Anterior cingulate cortex (tissue), 58 donors: ENCODE data around the gene GLI2.
A peak's percentile ranks its signal among the peaks of the same experiment; 100 is the strongest.

Source experiments
- DNase-seq, 58 donors: peaks; one replicate each; lab custom pipeline; 2025; lab: John Stamatoyannopoulos, UW

Gene GLI2

DNA sequence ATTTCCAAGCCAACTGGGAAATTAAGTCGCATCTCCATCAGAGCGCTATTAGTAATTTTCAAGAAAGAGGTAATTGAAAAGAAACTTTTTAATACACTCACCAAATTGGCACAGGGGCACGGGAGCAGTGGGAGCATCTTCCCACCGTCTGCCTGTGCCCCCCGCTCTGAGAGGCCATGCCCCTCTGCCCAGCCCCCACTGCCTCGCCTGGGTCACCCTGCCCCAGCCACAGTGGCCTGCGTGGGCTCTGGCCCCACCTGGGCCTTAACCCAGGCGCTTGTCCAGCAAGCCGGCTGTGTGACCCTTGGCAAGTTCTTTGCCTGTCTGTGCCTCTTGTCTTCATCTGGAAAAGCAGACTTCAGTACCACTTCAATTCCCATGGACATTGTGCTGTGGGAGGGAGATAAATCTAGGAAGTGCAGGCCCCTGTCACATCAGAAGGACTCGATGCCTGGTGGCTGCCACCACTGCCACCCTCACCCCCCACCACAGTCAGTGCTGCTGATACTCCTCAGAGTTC lies 31.9 kb downstream of the GLI2 start:
- no peak for DNase-seq

DNA sequence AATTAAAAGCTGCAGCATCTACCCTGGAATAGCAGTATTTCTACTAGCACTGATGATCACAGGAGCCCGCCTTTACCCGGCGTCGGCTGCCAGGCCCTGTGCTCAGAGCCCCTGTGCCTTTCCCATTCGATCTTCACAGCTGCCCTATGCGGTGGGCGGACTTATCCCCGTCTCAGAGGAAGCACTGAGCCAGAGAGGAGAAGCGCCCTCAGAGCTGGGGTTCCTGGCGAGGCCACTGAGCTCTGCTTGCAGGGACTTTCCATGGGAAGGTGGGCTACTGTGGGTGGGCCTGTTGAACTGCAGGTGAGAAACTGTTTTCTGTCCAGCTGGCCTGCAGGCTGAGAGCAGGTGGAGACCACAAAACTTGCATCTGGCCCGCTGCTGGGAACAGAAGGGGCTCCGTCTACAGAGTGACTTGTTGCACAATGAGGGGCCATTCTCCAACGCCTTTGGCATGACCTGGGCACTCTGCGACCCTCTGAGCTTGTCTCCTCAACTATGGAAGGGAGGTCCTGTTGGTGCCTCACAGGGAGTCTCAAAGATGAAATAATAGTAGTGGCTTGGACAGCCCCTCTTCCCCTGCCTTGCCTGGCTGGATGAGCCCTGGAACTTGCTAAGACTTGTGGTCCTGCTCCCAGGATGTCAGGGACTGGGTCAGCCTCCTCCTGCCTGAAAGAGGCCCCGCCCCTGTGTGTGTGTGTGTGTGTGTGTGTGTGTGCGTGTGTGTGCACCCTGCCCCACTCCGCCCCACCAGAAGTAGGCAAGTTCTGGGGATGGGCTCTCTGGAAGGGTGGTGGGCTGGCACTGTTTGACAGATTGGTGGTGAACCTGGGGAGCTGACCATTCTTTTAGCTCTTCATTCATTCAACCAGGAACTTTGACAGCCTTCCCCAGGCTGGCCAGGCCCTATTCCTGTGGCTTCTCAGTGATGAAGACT lies 32.7 kb downstream of the GLI2 start:
- DNase-seq = no peak

DNA sequence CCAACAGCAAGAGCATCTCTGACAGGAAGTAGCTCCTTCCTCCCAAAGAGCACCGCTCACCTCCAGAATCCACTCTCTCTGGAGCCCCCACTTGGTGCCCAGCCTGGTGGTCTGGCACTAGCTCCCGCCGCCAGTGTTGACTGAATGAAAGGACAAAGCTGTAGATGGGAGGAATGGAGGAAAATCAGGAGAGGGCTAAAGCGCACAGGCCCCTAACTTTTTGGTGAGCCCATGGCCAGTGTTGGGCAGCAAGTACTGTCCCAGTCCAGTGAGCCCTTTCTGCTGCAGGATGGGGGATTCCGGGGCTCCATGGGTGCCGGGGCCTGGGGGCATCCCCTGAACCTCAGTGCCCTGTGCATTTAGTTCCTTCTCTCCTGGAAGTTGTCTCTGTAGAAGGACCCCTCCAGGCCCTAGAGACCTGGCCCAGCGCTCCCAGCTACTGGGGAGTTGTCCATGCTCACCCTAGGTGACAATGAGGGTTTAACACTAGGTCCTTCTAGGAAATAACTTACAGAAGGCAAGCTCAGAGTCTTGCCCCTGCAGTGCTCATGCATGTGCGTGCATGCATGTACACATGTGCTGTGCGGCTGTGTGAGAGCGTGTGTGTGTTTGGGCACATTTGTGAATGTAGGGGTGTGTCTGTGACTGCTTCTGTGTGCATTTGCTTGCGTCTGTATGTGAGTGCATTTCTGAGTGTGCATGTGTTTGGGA lies 33.6 kb downstream of the GLI2 start:
- DNase-seq = no peak

DNA sequence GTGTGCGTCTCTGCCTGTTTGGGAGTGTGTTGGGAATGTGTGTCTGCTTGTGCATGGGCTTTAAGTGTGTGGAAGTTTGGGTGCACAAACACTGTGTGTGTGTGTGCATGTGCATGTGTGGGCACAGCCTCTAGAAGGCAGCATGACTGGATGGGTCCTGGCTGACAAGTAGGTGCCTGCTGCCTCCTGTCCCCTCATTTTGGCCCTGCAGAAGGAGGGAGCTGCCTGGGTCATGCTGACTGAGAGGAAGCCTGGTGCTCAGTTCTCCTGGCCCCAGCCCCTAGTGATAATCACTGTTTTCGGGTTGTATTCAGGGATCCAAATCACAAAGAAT lies 34.1 kb downstream of the GLI2 start:
- DNase-seq = no peak

DNA sequence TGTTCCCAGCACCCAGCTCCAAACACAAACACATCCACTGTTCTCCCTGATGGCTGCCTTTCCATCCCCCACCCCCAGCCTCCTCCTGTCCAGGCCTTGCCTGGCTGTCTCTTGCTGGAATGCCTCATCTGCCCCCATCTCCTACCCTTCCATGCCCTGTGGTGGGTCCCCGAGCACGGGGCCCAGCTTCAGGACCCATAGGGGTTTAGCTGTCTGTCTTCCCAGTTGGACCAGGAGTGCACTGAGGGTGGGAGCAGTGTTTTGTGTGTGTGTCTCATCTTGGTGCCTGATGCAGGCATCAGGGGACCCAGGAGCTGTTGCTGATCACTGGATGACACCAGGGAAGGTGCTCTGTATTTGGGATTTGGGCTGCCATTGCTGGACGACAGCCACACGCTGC lies 34.5 kb downstream of the GLI2 start:
- no peak for DNase-seq

DNA sequence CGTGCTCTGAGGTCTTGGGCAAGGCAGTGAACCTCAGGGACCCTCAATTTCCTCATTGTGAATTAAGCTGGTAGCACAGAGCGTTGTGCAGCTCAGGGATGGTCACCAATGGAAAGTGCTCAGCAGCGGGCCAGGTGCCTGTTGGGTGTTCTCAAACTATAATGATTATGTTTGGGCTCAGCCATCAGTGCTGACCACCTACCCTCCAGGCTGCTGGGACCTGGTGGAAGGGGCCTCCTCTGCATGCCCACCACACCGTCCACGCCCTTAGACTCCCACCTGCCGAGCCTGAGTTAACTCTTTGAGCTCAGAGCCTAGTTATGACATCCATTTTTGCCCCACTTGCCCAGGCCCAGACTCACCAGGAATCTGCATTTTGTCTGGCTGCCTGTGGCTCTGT lies 35.0 kb downstream of the GLI2 start:
- DNase-seq = no peak

DNA sequence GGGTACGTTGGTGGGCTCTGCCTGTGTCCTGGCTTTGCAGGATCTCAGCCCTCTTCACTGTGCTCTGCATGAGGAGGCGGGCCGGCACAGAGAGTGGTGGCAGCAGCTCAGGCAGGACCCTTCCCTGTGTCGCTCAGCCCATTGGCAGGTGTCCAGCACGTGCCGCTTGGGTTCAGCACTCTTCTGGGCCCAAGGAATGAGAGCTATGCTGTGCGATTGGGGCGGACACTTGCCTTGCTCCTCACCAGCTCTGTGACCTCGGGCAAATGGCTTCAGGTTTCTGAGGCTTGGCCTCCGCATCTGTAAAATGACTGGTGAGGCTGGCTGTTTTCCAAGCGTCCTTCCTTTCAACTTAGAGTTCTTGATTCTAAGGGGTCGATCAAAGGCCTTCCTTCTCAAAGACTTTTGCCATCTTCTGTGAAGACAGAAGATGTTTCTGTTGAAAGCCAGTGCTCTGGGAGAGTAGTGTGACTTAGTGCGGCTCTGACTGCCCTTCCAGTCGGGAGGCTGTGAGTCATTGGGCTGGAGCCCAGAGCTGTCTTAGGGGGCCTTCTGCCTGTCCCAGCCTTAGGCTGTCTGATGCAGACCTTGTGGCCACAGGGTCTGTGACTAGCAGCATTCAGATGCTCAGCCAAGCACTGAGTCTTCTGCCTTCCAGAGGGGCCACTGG lies 35.6 kb downstream of the GLI2 start:
- DNase-seq = no peak

DNA sequence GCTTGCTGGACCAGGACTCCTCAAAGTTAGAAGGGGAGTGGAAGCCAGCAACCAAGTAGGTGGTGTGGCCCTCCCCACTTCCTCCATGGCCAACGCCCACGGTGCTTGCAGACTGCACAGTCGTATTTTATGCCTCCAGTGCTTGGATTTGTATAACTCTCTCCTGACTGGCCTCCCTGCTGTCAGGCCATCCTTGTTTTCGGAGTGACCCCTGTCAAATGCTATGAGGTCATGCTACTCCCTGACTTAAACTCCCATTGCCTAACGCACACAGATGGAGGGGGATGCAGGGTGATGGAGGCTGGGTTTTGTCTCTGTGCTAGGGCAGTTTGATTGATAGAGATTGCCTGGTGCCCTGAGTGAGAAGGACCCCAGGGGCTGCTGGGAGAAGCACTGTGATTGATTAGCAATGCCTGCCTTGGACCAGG lies 36.1 kb downstream of the GLI2 start:
- DNase-seq = no peak

DNA sequence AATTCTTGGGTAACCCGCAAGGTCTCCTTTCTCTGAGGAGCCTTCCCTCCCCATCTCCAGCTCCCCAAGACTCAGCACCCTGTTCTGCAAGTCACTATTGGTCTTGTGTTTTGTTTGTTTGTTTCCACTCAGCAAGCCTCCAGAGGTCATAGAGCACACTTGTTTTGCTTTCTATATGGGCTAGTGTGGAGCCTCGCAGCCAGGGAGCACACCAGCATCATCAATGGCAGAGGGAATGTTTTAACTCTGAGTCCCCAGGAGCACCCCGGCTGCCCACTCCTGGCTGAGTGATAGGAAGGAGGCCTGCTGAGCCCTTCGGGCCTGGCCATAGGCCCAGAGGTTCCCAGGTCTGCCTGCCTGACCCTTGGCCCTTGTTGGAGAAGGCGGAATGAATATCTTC lies 36.6 kb downstream of the GLI2 start:
- DNase-seq = no peak

DNA sequence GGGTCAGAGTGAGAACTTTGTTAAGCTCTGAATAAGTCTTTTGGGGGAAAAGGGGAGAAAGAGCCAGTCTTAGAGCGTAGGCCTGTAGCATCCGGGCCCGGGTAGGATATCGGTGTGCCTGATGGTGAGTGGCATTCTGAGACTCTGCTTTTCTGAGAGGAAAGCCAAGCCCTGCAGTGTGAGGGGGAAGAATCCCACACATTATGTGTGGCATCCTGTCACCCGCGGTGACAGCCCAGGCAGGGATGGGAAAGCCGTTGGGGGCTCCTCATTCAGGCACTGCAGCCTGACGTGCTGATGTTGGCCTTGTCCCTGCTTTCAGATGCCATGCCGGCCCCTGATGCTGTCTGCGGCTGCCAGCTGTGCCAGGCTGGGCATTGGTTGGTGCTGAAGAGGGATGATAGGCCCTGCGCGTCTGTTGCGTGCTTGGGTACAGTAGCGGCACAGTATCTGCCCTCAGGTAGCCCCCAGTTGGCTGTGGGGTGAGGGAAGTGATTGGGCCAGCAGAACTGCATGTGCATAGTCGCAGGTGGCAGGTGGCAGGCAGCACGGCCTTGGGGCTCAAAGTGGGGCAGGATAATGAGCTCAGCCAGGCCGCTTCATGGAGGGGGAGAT lies 37.6 kb downstream of the GLI2 start:
- no peak for DNase-seq

DNA sequence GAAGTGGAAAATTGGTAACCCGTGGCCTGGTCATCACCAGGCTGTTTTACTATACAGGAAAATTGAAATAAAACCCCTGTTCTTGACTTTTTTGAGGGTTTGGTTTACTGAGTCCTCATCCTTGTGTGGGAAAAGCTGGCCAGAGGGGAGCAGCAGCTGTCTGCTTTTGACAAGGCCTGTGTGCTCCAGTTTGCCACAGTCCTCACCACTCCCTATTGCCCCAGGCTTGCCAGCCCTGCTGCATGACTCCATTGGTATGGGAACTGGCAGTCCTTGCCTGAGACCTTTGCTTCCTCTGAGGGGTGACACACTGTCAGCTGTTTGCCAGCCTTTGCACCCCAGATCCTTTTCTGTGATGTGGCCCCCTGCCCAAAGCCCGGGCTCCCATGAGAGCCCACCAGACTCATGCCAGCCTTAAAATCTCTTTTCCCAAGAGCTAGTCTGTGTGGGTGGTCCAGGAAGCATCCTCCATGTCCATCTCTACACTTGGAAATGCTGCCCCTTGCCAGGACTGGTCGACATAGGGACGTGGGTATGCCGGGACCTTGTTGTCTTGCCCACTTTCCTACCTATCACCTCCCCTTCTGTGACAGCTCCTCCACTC lies 39.0 kb downstream of the GLI2 start:
- DNase-seq = no peak

DNA sequence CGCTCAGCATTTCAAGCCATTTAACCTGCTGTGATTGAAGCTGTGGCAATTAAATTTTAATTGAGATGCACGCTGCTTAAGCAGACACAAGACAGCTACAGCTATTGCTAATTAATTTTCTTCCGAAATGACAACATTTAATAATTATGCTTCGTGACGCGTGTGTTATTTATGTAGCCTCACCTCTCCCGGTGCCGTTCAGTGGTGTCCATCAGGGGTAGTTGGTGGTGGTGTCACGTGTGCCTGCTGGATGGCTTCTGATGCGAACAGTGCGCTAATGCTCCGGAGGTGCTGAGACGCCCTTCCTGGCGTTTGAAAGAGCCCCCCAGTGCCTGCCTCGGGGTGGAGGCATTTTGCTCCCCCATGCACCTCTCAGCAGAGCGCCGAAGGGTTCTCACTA lies 39.5 kb downstream of the GLI2 start:
- DNase-seq = no peak

DNA sequence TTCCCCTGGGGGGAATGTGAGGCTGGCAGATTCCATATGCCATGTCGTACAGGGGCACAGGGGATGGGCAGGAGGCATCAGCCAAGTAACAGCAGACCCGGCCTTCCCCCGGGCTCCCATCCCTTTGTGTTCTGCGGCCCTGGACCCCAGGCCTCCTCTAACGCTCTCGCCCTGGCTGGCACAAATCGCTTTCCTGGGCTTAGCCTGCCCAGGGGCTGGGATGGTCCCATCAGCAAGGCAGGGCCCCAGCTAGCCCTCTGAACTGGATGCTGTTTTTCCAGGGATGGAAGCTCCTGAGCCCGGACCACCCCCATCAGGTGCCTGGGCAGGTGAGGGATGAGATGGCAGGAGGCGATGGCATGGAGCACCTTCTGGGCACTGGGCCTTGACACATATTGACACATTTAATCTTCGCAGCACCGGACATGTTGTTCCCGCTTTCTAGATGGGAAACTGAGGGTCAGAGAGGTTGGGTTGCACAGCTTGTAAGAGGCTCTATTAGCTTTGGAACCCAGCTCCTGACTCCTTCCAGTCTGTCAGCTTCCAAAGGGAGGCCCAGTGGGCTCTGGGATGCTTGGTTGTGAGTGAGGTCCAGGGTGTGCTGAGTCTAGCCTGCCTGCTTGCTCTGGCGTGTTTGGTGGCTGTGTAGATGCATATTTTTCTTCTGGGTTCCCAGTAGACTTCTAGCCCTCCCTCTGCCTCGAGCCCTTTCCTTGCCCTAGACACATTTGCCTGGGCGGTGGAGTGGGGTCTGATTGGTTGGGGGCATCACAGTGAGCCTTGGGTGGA lies 40.3 kb downstream of the GLI2 start:
- no peak for DNase-seq

DNA sequence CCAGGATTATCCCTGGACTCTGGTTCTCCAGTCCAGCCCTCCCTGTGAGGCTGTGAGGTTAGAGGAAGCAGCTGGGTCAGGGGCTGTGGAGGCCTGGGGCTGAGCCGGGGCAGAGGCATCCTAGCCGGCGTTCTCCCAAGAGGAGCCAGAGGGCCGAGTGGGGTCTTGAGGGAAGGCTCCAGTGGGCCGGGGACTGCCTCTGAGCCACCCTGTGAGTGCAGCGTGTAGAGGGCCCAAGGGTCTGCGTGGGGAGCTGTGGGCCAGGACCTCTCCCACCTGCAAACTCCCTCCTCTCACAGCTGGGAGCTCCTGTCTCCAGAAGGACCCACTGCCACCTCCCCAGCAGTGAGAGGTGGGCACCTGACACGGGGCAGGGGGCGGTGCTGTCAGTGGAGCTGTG lies 41.0 kb downstream of the GLI2 start:
- DNase-seq = no peak

DNA sequence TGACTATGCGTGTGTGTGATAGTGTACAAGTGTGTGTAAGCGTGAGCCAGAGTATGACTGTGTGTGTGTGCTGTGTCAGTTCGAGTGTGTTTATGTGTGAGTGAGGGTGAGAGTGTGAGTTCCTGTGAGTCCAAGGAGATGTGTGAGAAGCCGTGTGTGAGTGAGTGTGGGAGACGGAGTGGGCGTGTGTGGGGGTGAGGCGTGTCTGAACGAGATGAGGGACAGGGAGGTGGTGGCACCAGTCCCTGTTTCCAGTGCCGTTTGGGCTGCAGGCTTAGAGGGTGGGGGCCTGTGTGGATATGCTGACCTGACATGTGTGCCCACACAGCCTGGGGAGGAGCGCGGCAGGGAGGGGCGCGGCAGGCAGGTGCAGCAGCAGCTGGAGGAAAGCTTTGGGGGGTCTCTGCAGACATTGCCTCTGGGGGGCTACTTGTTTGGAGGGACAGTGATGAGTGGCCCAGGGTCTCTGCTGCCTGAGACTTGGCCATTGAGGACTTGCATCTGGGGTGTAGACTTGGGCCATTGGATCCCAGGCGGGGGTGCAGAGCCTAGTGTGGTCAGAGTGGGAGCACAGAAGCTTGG lies 41.6 kb downstream of the GLI2 start:
- no peak for DNase-seq

DNA sequence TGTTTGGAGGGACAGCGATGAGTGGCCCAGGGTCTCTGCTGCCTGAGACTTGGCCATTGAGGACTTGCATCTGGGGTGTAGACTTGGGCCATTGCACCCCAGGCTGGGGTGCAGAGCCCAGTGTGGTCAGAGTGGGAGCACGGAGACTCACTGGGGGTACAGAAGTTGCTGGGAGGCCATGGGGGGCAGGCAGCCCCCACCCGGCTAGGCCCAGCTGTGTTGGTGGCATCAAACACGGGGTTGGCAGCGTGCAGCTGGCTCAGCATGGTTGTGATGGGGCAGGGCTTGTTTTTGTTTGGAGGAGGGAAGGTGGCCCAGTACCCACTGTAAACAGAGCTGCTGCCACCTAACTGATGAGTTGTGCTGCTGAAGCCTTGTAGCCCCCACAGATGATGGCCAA lies 42.1 kb downstream of the GLI2 start:
- no peak for DNase-seq

DNA sequence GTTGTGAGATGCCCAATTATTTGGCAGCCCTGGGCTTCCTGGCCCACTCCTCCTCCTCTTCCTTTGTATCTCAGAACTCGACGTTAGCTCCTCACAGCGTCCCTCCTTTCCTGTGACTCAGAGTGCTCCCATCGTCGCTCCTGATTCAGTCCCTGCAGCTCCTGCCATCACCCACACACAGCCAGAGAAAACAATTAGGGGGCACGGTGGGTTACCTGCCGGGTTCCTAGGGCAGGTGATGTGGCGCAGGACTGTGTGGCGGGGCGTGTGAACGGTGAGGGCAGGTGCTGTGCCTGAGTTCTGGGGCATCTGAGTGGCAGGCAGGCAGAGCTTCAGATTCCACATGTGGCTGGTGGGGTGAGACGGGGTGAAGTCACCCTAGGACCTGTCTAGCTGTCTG lies 42.6 kb downstream of the GLI2 start:
- no peak for DNase-seq

DNA sequence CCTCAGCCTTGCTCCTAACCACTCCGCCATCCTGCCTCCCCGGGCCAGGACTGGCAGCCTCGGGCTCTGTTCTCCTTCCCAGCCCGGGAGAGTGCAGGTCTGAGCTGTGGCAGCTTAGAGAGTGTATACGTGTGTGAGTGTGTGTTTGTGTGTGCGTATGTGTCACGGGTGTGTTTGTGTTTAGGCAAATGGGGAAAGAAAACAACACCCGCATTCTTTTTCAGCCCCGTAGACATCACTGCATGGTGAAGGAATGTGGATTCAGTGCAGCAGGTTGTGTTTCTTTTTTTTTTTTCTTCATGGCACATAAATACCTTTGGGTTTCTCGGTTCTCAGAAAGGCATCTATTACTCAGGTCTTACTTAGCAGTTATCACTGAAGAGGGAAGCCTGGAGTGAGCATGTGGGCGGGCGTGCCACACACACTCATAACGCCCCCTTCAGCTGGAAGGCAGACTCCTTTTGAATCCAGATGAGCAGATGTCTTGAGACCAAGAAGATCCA lies 44.2 kb downstream of the GLI2 start:
- peak in 22 of 58 donors; percentile 4 to 65 (median 26) for DNase-seq

DNA sequence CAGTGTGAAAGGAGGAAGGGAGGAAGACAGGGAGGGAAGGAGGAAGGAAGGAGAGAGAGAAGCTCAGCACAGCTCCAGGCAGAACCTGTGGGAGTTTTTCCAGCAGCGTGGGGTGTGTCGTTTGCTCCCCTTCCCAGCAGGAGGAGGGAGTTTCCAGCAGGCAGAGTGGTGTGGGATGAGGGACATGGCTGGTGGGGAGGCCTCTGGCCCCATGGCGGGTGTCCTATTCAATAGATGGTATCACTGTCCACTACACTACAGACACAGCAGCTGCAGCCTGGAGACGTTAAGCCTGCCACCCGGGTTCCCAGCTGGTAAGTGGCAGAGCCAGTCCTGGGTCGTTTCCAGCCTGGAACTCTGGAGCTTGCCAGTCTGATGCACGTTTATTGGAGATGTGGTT lies 44.7 kb downstream of the GLI2 start:
- peak in 41 of 58 donors; percentile 6 to 72 (median 28) for DNase-seq
